GM12892 (cell line): ENCODE data around the gene SRGAP2C.
"Not testable (repeated sequence)": the region's sequence is repeated elsewhere in the genome, so short reads cannot be mapped to it uniquely, and the experiment has no call there.

Experiments used
- DNase-seq: peaks from one replicate; pipeline ENCODE4 v3.0.0; 2011; ENCODE audit not compliant: insufficient read length
- FAIRE-seq: peaks from 2 replicates; lab custom pipeline; 2011; peaks lifted over from hg19 to GRCh38; lab: Jason Lieb, UNC

Gene SRGAP2C

GRCh38 chr1:121183867-121184266, 908 bp upstream of the SRGAP2C start:
- DNase-seq, FAIRE-seq: not testable (repeated sequence)

- not testable (repeated sequence) for FAIRE-seq, DNase-seq
Observed at GRCh38 chr1:121185140-121185708, 449 bp downstream of the SRGAP2C start.

GRCh38 chr1:121186191-121186590, 1.4 kb downstream of the SRGAP2C start:
- not testable (repeated sequence) for FAIRE-seq, DNase-seq

GRCh38 chr1:121187914-121188313, 3.1 kb downstream of the SRGAP2C start:
- DNase-seq, FAIRE-seq: not testable (repeated sequence)

- DNase-seq, FAIRE-seq: not testable (repeated sequence)
Observed at GRCh38 chr1:121192512-121192911, 7.7 kb downstream of the SRGAP2C start.

GRCh38 chr1:121197095-121197882, 12.5 kb downstream of the SRGAP2C start:
- not testable (repeated sequence) for DNase-seq, FAIRE-seq

GRCh38 chr1:121199763-121200162, 15.0 kb downstream of the SRGAP2C start:
- not testable (repeated sequence) for DNase-seq, FAIRE-seq

GRCh38 chr1:121200232-121200631, 15.5 kb downstream of the SRGAP2C start:
- not testable (repeated sequence) for FAIRE-seq, DNase-seq

- DNase-seq, FAIRE-seq: not testable (repeated sequence)
Observed at GRCh38 chr1:121200985-121201981, 16.5 kb downstream of the SRGAP2C start.

- not testable (repeated sequence) for FAIRE-seq, DNase-seq
Observed at GRCh38 chr1:121202986-121203385, 18.2 kb downstream of the SRGAP2C start.

- not testable (repeated sequence) for DNase-seq, FAIRE-seq
Observed at GRCh38 chr1:121205786-121206711, 21.3 kb downstream of the SRGAP2C start.

GRCh38 chr1:121207328-121207727, 22.6 kb downstream of the SRGAP2C start:
- not testable (repeated sequence) for DNase-seq

GRCh38 chr1:121208375-121208774, 23.6 kb downstream of the SRGAP2C start:
- FAIRE-seq: not testable (repeated sequence)

More at GRCh38 chr1:121207328-121207727, 22.6 kb downstream of the SRGAP2C start:
- not testable (repeated sequence) for FAIRE-seq

GRCh38 chr1:121210778-121211177, 26.0 kb downstream of the SRGAP2C start:
- FAIRE-seq, DNase-seq: not testable (repeated sequence)

More at GRCh38 chr1:121208375-121208774, 23.6 kb downstream of the SRGAP2C start:
- DNase-seq: not testable (repeated sequence)

GRCh38 chr1:121213491-121213890, 28.7 kb downstream of the SRGAP2C start:
- not testable (repeated sequence) for DNase-seq, FAIRE-seq

GRCh38 chr1:121214544-121215156, 29.9 kb downstream of the SRGAP2C start:
- DNase-seq, FAIRE-seq: not testable (repeated sequence)

- not testable (repeated sequence) for FAIRE-seq, DNase-seq
Observed at GRCh38 chr1:121215699-121216417, 31.1 kb downstream of the SRGAP2C start.
